ENCODE results near the gene RIMS4.
A peak's percentile ranks its signal among the peaks of the same experiment; 100 is the strongest.

The RIMS4 gene

DNA sequence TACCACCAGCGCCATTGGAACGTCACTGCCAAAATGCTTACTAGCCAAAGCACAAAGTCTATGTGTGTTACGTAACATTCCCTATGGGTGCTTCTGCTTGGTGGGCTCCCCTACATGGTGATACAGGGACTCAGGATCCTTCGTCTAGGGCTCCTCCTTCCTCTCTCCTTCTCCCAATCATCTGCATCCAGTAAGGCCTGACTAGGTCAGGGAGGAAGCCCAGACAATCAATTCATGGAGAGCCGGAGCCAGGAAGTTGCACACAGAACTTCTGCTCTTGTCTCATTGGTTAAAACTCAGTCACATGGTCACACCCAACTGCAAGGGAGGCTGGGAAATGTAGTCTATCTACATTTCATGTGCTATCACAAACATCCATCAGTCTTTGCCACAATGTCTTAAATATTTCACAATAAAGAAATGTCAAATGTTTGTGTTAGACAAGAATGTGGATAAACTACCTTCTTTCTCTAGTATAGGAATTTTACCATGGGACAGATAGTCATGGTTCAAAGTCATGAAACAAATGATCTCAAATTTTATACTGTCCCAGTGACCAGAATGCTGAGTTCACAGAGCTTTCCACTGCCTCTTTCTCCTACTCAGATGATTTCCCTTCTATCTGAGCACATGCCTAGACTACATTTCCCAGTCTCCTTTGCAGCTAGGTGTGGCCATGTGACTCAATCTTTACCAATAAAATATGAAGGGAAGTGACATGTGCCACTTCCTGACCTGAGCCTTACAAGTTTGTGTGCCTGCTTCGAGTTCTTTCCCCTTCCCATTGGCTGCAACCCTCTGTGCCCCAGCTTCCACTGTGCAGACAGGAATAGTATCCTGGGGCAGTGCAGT is 74.0 kb downstream of the RIMS4 start:
- peak overlapping the region; percentile 42 for H3K27ac ChIP-seq (replicated peaks)
- no peaks in the 10 kb centered on the region for H3K27me3 ChIP-seq (ENCODE audit: insufficient read depth, poor library complexity, severe bottlenecking)
- TF ChIP-seq, protein P1, sequence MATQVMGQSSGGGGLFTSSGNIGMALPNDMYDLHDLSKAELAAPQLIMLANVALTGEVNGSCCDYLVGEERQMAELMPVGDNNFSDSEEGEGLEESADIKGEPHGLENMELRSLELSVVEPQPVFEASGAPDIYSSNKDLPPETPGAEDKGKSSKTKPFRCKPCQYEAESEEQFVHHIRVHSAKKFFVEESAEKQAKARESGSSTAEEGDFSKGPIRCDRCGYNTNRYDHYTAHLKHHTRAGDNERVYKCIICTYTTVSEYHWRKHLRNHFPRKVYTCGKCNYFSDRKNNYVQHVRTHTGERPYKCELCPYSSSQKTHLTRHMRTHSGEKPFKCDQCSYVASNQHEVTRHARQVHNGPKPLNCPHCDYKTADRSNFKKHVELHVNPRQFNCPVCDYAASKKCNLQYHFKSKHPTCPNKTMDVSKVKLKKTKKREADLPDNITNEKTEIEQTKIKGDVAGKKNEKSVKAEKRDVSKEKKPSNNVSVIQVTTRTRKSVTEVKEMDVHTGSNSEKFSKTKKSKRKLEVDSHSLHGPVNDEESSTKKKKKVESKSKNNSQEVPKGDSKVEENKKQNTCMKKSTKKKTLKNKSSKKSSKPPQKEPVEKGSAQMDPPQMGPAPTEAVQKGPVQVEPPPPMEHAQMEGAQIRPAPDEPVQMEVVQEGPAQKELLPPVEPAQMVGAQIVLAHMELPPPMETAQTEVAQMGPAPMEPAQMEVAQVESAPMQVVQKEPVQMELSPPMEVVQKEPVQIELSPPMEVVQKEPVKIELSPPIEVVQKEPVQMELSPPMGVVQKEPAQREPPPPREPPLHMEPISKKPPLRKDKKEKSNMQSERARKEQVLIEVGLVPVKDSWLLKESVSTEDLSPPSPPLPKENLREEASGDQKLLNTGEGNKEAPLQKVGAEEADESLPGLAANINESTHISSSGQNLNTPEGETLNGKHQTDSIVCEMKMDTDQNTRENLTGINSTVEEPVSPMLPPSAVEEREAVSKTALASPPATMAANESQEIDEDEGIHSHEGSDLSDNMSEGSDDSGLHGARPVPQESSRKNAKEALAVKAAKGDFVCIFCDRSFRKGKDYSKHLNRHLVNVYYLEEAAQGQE (IDR thresholded peaks at IDR 0.05; ENCODE audit: insufficient replicate concordance, low read depth) = no peak
- TF ChIP-seq POLR2AphosphoS5 (IDR thresholded peaks at IDR 0.05; ENCODE audit: low read depth) = no peak
- TF ChIP-seq, protein P2, sequence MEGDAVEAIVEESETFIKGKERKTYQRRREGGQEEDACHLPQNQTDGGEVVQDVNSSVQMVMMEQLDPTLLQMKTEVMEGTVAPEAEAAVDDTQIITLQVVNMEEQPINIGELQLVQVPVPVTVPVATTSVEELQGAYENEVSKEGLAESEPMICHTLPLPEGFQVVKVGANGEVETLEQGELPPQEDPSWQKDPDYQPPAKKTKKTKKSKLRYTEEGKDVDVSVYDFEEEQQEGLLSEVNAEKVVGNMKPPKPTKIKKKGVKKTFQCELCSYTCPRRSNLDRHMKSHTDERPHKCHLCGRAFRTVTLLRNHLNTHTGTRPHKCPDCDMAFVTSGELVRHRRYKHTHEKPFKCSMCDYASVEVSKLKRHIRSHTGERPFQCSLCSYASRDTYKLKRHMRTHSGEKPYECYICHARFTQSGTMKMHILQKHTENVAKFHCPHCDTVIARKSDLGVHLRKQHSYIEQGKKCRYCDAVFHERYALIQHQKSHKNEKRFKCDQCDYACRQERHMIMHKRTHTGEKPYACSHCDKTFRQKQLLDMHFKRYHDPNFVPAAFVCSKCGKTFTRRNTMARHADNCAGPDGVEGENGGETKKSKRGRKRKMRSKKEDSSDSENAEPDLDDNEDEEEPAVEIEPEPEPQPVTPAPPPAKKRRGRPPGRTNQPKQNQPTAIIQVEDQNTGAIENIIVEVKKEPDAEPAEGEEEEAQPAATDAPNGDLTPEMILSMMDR (IDR thresholded peaks at IDR 0.05; ENCODE audit: insufficient read depth, low read length) = no peak
- peak; percentile 73; the same call in 1 of the 2 replicates for TF ChIP-seq SPI1 (IDR thresholded peaks at IDR 0.05; ENCODE audit: borderline replicate concordance, low read depth)
- TF ChIP-seq GABPA (IDR thresholded peaks at IDR 0.05; ENCODE audit: low read depth) = peak; percentile 70
- peak; percentile 87 to 92 for DNase-seq (ENCODE audit: low read depth in 1 of 2, low spot score in 1 of 2)
- no peak overlapping the region for H3K4me3 ChIP-seq (replicated peaks; ENCODE audit: insufficient read depth, low read length)

DNA sequence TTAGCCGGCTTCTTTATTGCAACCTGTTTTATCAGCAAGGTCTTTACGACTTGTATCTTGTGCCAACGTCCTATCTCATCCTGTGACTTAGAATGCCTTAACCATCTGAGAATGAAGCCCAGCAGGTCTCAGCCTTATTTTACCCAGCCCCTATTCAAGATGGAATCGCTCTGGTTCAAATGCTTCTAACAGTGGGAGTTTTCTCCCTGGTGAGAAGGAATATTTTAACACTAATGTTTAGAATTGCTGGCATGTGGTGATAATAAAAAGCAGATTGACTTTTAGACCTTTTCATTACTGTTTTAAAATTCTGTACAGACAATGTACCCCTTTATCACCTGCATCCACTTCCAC is 74.6 kb downstream of the RIMS4 start:
- Histone ChIP-seq H3K27me3 (ENCODE audit: insufficient read depth, poor library complexity, severe bottlenecking) (no peaks in the 10 kb centered on the region), H3K4me3 (replicated peaks; ENCODE audit: insufficient read depth, low read length) (no peak overlapping the region), H3K27ac (replicated peaks) (peak overlapping the region; percentile 42)
- TF ChIP-seq GABPA (IDR thresholded peaks at IDR 0.05; ENCODE audit: low read depth) (no peak), POLR2AphosphoS5 (IDR thresholded peaks at IDR 0.05; ENCODE audit: low read depth) (no peak), SPI1 (IDR thresholded peaks at IDR 0.05; ENCODE audit: borderline replicate concordance, low read depth) (no peak)
- TF ChIP-seq, protein P2 (IDR thresholded peaks at IDR 0.05; ENCODE audit: insufficient read depth, low read length) = no peak
- TF ChIP-seq, protein P1 (IDR thresholded peaks at IDR 0.05; ENCODE audit: insufficient replicate concordance, low read depth) = no peak
- DNase-seq (ENCODE audit: low read depth in 1 of 2, low spot score in 1 of 2) = no peak

DNA sequence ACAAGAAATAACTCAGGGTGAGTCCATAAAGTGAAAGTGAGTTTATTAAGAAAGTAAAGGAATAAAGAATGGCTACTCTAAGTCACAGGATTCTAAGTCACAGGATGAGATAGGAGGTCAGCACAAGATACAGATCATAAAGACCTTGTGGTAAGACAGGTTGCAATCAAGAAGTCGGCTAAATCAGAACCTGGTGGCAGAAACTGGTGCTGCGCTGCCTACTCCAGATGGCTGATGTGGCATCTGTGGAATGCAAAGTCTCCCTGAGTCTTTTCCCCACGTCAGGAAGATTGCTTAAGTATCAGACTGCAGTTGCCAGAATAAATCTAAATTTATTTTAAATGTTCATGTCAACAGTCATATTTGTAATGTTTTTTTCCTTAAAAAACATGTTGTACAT is 75.4 kb downstream of the RIMS4 start:
- no peak for DNase-seq (ENCODE audit: low read depth in 1 of 2, low spot score in 1 of 2)
- Histone ChIP-seq H3K4me3 (replicated peaks; ENCODE audit: insufficient read depth, low read length) (no peak overlapping the region), H3K27ac (replicated peaks) (no peak overlapping the region)

More for the DNA sequence above, 75.4 kb downstream of the RIMS4 start:
- H3K27me3 ChIP-seq (ENCODE audit: insufficient read depth, poor library complexity, severe bottlenecking) = no peaks in the 10 kb centered on the region
- no peak for TF ChIP-seq POLR2AphosphoS5 (IDR thresholded peaks at IDR 0.05; ENCODE audit: low read depth)
- no peak for TF ChIP-seq GABPA (IDR thresholded peaks at IDR 0.05; ENCODE audit: low read depth)
- TF ChIP-seq, protein P2 (IDR thresholded peaks at IDR 0.05; ENCODE audit: insufficient read depth, low read length) = no peak
- TF ChIP-seq, protein P1 (IDR thresholded peaks at IDR 0.05; ENCODE audit: insufficient replicate concordance, low read depth) = no peak
- no peak for TF ChIP-seq SPI1 (IDR thresholded peaks at IDR 0.05; ENCODE audit: borderline replicate concordance, low read depth)

All from HL-60 (cell line).